Neuronal stem cell (in vitro differentiated cells): ENCODE measurements around the gene ABCF1.

Source experiments
- DNase-seq: peaks from one replicate; pipeline ENCODE4 v3.0.0-alpha.2; 2013; ENCODE audit warnings: low spot score
- H2AFZ ChIP-seq: one replicate; pipeline ENCODE4 v1.6.1; 2013; ENCODE audit warnings: mild to moderate bottlenecking, low read length, inconsistent platforms
- H2AK5ac ChIP-seq: 2 replicates; pipeline ENCODE4 v1.6.1; 2013; ENCODE audit warnings: low read depth, mild to moderate bottlenecking, inconsistent platforms, low read length, moderate library complexity, mixed read lengths
- H2BK120ac ChIP-seq: 2 replicates; pipeline ENCODE4 v1.6.1; 2013; ENCODE audit warnings: low read depth, mild to moderate bottlenecking, inconsistent platforms, low read length, moderate library complexity, mixed read lengths
- H2BK12ac ChIP-seq: one replicate; pipeline ENCODE4 v1.6.1; 2013; ENCODE audit warnings: low read length, inconsistent platforms
- H2BK15ac ChIP-seq: 2 replicates; pipeline ENCODE4 v1.6.1; 2013; ENCODE audit warnings: mild to moderate bottlenecking, low read length, inconsistent platforms, mixed read lengths
- H2BK5ac ChIP-seq: one replicate; pipeline ENCODE4 v1.6.1; 2013; ENCODE audit warnings: inconsistent platforms, mild to moderate bottlenecking, low read length, moderate library complexity
- H3K14ac ChIP-seq: one replicate; pipeline ENCODE4 v1.6.1; 2013; ENCODE audit warnings: low read length, inconsistent platforms
- H3K18ac ChIP-seq: 2 replicates; pipeline ENCODE4 v1.6.1; 2013; ENCODE audit warnings: low read length, inconsistent platforms
- H3K23ac ChIP-seq: 2 replicates; pipeline ENCODE4 v1.6.1; 2013; ENCODE audit warnings: low read depth, mild to moderate bottlenecking, mixed read lengths, low read length, inconsistent platforms; ENCODE audit not compliant: poor library complexity
- H3K27ac ChIP-seq: replicated peaks from 3 replicates; pipeline ENCODE4 v1.5.1; 2013; ENCODE audit warnings: low read length, inconsistent platforms
- H3K27me3 ChIP-seq, 3 experiments: 2 replicates each; pipeline ENCODE4 v1.6.1; 2013; ENCODE audit warnings: low read length in 3 of 3, mild to moderate bottlenecking in 2 of 3, inconsistent platforms in 1 of 3, low read depth in 1 of 3, mixed read lengths in 1 of 3, moderate library complexity in 1 of 3; ENCODE audit not compliant: control insufficient read depth in 3 of 3, insufficient read depth in 3 of 3
- H3K36me3 ChIP-seq, 2 donors: replicated peaks in 1 of 2; 2 replicates each; pipeline ENCODE4 v1.6.1; 2013; ENCODE audit warnings: low read length in 2 of 2; ENCODE audit not compliant: control insufficient read depth in 2 of 2, insufficient read depth in 2 of 2
- H3K4ac ChIP-seq: 2 replicates; pipeline ENCODE4 v1.6.1; 2013; ENCODE audit warnings: inconsistent platforms, mild to moderate bottlenecking, low read length, moderate library complexity
- H3K4me1 ChIP-seq, 2 donors: 1 replicate in 1 of 2; 2 replicates in 1 of 2; pipeline ENCODE4 v1.6.1; 2013; ENCODE audit warnings: low read length in 2 of 2, low read depth in 1 of 2; ENCODE audit not compliant: control insufficient read depth in 2 of 2, insufficient read depth in 1 of 2
- H3K4me2 ChIP-seq: one replicate; pipeline ENCODE4 v1.6.1; 2013; ENCODE audit warnings: mild to moderate bottlenecking, low read length, inconsistent platforms; ENCODE audit not compliant: insufficient read depth, poor library complexity, severe bottlenecking
- H3K4me3 ChIP-seq, 2 donors: 2 replicates each; pipeline ENCODE4 v1.5.1; 2013; ENCODE audit warnings: low read length in 2 of 2, mild to moderate bottlenecking in 2 of 2, inconsistent platforms in 1 of 2, moderate library complexity in 1 of 2
- H3K79me1 ChIP-seq: one replicate; pipeline ENCODE4 v1.6.1; 2013; ENCODE audit warnings: low read depth, mild to moderate bottlenecking, inconsistent platforms, low read length, moderate library complexity
- H3K9ac ChIP-seq: one replicate; pipeline ENCODE4 v1.6.1; 2013; ENCODE audit warnings: mild to moderate bottlenecking, low read depth, low read length, inconsistent platforms; ENCODE audit not compliant: poor library complexity
- H3K9me3 ChIP-seq, 2 donors: replicated peaks in 1 of 2; 2 replicates each; pipeline versions ENCODE3 to v1.6.1; 2013; ENCODE audit warnings: low read length in 2 of 2, mild to moderate bottlenecking in 2 of 2, inconsistent platforms in 1 of 2, low read depth in 1 of 2, mixed read lengths in 1 of 2, moderate library complexity in 1 of 2; ENCODE audit not compliant: control insufficient read depth in 2 of 2, insufficient read depth in 1 of 2
- H4K8ac ChIP-seq: one replicate; pipeline ENCODE4 v1.6.1; 2013; ENCODE audit warnings: low read depth, mild to moderate bottlenecking, inconsistent platforms, low read length, moderate library complexity
- H4K91ac ChIP-seq: one replicate; pipeline ENCODE4 v1.6.1; 2013; ENCODE audit warnings: low read length, low read depth, mild to moderate bottlenecking, inconsistent platforms; ENCODE audit not compliant: poor library complexity
- WGBS, 2 donors: extraction: QIAGEN DNeasy Blood & Tissue Kit; methylation state at CpG; one replicate each; pipeline ENCODE4 v1.1.7; 2013; ENCODE audit warnings: missing lambda C conversion rate in 2 of 2, mixed read lengths in 1 of 2; ENCODE audit not compliant: insufficient read length in 2 of 2, insufficient replicate concordance in 1 of 2; ENCODE audit errors: extremely low coverage in 2 of 2; 5-methylcytosine and 5-hydroxymethylcytosine counted together

The ABCF1 gene

GRCh38 chr6:30542404-30542725 is 28.9 kb upstream of the ABCF1 start:
- no peak overlapping the region for H2AFZ ChIP-seq
- H3K9ac ChIP-seq: no peak overlapping the region
- H3K18ac ChIP-seq: no peak overlapping the region
- H2BK15ac ChIP-seq: no peak overlapping the region
- no peak overlapping the region for H3K14ac ChIP-seq
- no peak overlapping the region for H4K91ac ChIP-seq
- no peak overlapping the region for H4K8ac ChIP-seq
- H3K9me3 ChIP-seq: no peaks in the 10 kb centered on the region
- DNase-seq: no peak
- H3K4me1 ChIP-seq: no peaks in the 10 kb centered on the region
- peaks cover 6 to 24% of the 10 kb centered on the region in 2 donors for H3K36me3 ChIP-seq
- H2BK5ac ChIP-seq: no peak overlapping the region
- no peak overlapping the region for H3K4ac ChIP-seq
- no peak overlapping the region for H2BK120ac ChIP-seq
- H2BK12ac ChIP-seq: no peak overlapping the region
- 100% methylated on average over 1 of the region's 4 CpGs; no CpG with 5 or more reads in 1 of the 2 donors for WGBS, 2 donors
- H3K4me3 ChIP-seq: no peak overlapping the region
- no peak overlapping the region for H3K23ac ChIP-seq
- H3K79me1 ChIP-seq: no peaks in the 10 kb centered on the region
- no peak overlapping the region for H2AK5ac ChIP-seq
- H3K27me3 ChIP-seq: no peaks in the 10 kb centered on the region
- H3K4me2 ChIP-seq: no peak overlapping the region
- no peak overlapping the region for H3K27ac ChIP-seq

- Histone ChIP-seq H2BK120ac (no peak overlapping the region), H3K4me1 (no peaks in the 10 kb centered on the region)
- no CpG with 5 or more reads among the region's 1 CpG for WGBS, 2 donors
Measured at GRCh38 chr6:30542915-30543314, 28.3 kb upstream of the ABCF1 start.

GRCh38 chr6:30543821-30544220 is 27.4 kb upstream of the ABCF1 start:
- H3K23ac ChIP-seq: no peak overlapping the region
- no peak overlapping the region for H3K27ac ChIP-seq
- H3K36me3 ChIP-seq: peaks cover 10 to 36% of the 10 kb centered on the region in 2 donors
- H3K27me3 ChIP-seq: no peaks in the 10 kb centered on the region
- no peak overlapping the region for H2AK5ac ChIP-seq
- H2BK12ac ChIP-seq: no peak overlapping the region
- no peak overlapping the region for H3K9ac ChIP-seq
- no CpG with 5 or more reads among the region's 3 CpGs for WGBS, 2 donors
- H2AFZ ChIP-seq: no peak overlapping the region
- H3K9me3 ChIP-seq: no peaks in the 10 kb centered on the region
- H4K91ac ChIP-seq: no peak overlapping the region
- no peaks in the 10 kb centered on the region for H3K4me1 ChIP-seq
- no peaks in the 10 kb centered on the region for H3K79me1 ChIP-seq
- no peak overlapping the region for H3K18ac ChIP-seq
- no peak overlapping the region for H3K4me2 ChIP-seq
- no peak overlapping the region for H3K4me3 ChIP-seq
- H4K8ac ChIP-seq: no peak overlapping the region
- no peak overlapping the region for H2BK5ac ChIP-seq
- no peak overlapping the region for H2BK120ac ChIP-seq
- no peak for DNase-seq
- no peak overlapping the region for H2BK15ac ChIP-seq
- no peak overlapping the region for H3K4ac ChIP-seq
- H3K14ac ChIP-seq: no peak overlapping the region

More at GRCh38 chr6:30542915-30543314, 28.3 kb upstream of the ABCF1 start:
- H3K27me3 ChIP-seq: no peaks in the 10 kb centered on the region
- no peak overlapping the region for H2AFZ ChIP-seq
- H2BK12ac ChIP-seq: no peak overlapping the region
- no peak overlapping the region for H3K4ac ChIP-seq
- H3K23ac ChIP-seq: no peak overlapping the region
- no peak overlapping the region for H3K4me2 ChIP-seq
- no peaks in the 10 kb centered on the region for H3K9me3 ChIP-seq
- H3K36me3 ChIP-seq: peaks cover 6 to 28% of the 10 kb centered on the region in 2 donors
- no peak overlapping the region for H3K18ac ChIP-seq
- no peak overlapping the region for H4K8ac ChIP-seq
- no peak overlapping the region for H3K4me3 ChIP-seq
- H3K14ac ChIP-seq: no peak overlapping the region
- DNase-seq: no peak
- no peaks in the 10 kb centered on the region for H3K79me1 ChIP-seq
- H3K9ac ChIP-seq: no peak overlapping the region
- no peak overlapping the region for H3K27ac ChIP-seq
- no peak overlapping the region for H2BK15ac ChIP-seq
- H2AK5ac ChIP-seq: no peak overlapping the region
- H4K91ac ChIP-seq: no peak overlapping the region
- no peak overlapping the region for H2BK5ac ChIP-seq

GRCh38 chr6:30544666-30545272 is 26.5 kb upstream of the ABCF1 start:
- Histone ChIP-seq H2BK120ac (no peak overlapping the region), H2AK5ac (no peak overlapping the region), H4K91ac (no peak overlapping the region), H2AFZ (no peak overlapping the region), H3K27me3 (no peaks in the 10 kb centered on the region), H3K4me2 (no peak overlapping the region), H3K36me3 (peaks cover 13 to 45% of the 10 kb centered on the region in 2 donors), H3K4me1 (no peaks in the 10 kb centered on the region), H3K9ac (no peak overlapping the region), H3K4me3 (no peak overlapping the region), H3K79me1 (no peaks in the 10 kb centered on the region), H4K8ac (no peak overlapping the region), H3K9me3 (no peaks in the 10 kb centered on the region), H3K18ac (no peak overlapping the region), H2BK5ac (no peak overlapping the region), H2BK12ac (no peak overlapping the region), H3K27ac (no peak overlapping the region), H3K23ac (no peak overlapping the region), H3K4ac (no peak overlapping the region), H2BK15ac (no peak overlapping the region), H3K14ac (no peak overlapping the region)
- no CpG with 5 or more reads among the region's 6 CpGs for WGBS, 2 donors
- peak; percentile 35 for DNase-seq
